SK-N-SH treated with all-trans-retinoic acid at 6 μM for 48 hours (cell line): Measurements from ENCODE around the gene PHRF1.

Experiments
- ATAC-seq: fragments of 200-7000 bp; cut with Tn5 transposase; 3 replicates; pipeline ENCODE4 v1.9.1; 2020; ENCODE audit warnings: mild to moderate bottlenecking, moderate library complexity
- ARNTL ChIP-seq: fragments of 450-650 bp; formaldehyde crosslinking; IDR thresholded peaks from 2 replicates; pipeline ENCODE4 v1.5.0; 2020; ENCODE audit warnings: low read depth, mild to moderate bottlenecking, moderate library complexity, borderline replicate concordance
- BACH2 ChIP-seq: fragments of 250-450 bp; sonication (Bioruptor Pico); IDR thresholded peaks from 2 replicates; pipeline ENCODE4 v1.9.0; 2021; ENCODE audit warnings: mild to moderate bottlenecking, borderline replicate concordance
- CSDC2 ChIP-seq: fragments of 250-450 bp; sonication (Bioruptor Pico); IDR thresholded peaks from 2 replicates; pipeline ENCODE4 v1.5.0; 2020; ENCODE audit warnings: mild to moderate bottlenecking, moderate library complexity
- GLIS3 ChIP-seq: fragments of 250-450 bp; sonication (Bioruptor Pico); IDR thresholded peaks from 2 replicates; pipeline ENCODE4 v1.5.0; 2020; ENCODE audit warnings: mild to moderate bottlenecking, moderate library complexity
- ISL1 ChIP-seq: fragments of 250-450 bp; sonication (Bioruptor Pico); IDR thresholded peaks from 2 replicates; pipeline ENCODE4 v2.1.2; 2022; ENCODE audit warnings: mild to moderate bottlenecking, moderate library complexity
- OSR1 ChIP-seq: fragments of 250-450 bp; sonication (Bioruptor Pico); IDR thresholded peaks from 2 replicates; pipeline ENCODE4 v1.8.0; 2022; ENCODE audit warnings: moderate library complexity, mild to moderate bottlenecking, inconsistent platforms
- POU6F1 ChIP-seq: fragments of 250-450 bp; sonication (Bioruptor Pico); IDR thresholded peaks from 2 replicates; pipeline ENCODE4 v1.8.0; 2021; ENCODE audit warnings: low read depth, mild to moderate bottlenecking, moderate library complexity, borderline replicate concordance
- PPARA ChIP-seq: fragments of 250-450 bp; sonication (Bioruptor Pico); IDR thresholded peaks from 2 replicates; pipeline ENCODE4 v1.5.0; 2020; ENCODE audit warnings: mild to moderate bottlenecking, borderline replicate concordance
- RARB ChIP-seq: fragments of 250-450 bp; sonication (Bioruptor Pico); IDR thresholded peaks from 2 replicates; pipeline ENCODE4 v1.8.0; 2021; ENCODE audit warnings: mild to moderate bottlenecking, moderate library complexity
- TCF4 ChIP-seq: fragments of 250-450 bp; sonication (Bioruptor Pico); IDR thresholded peaks from 2 replicates; pipeline ENCODE4 v1.8.0; 2021; ENCODE audit warnings: mild to moderate bottlenecking, moderate library complexity, borderline replicate concordance
- TOX ChIP-seq: fragments of 250-450 bp; sonication (Bioruptor Pico); IDR thresholded peaks from 2 replicates; pipeline ENCODE4 v1.8.0; 2021; ENCODE audit warnings: mild to moderate bottlenecking, moderate library complexity, borderline replicate concordance
- ZC3H10 ChIP-seq: fragments of 250-450 bp; sonication (Bioruptor Pico); IDR thresholded peaks from 2 replicates; pipeline ENCODE4 v1.5.1; 2021; ENCODE audit warnings: mild to moderate bottlenecking, moderate library complexity
- ZFP3 ChIP-seq: fragments of 250-450 bp; sonication (Bioruptor Pico); IDR thresholded peaks from 2 replicates; pipeline ENCODE4 v1.5.0; 2020; ENCODE audit warnings: mild to moderate bottlenecking, moderate library complexity
- ZNF565 ChIP-seq: fragments of 450-650 bp; formaldehyde crosslinking; conservative IDR thresholded peaks from 2 replicates; pipeline ENCODE4 v1.5.0; 2020; ENCODE audit warnings: low read depth, mild to moderate bottlenecking, moderate library complexity
- ZNF70 ChIP-seq: fragments of 450-650 bp; formaldehyde crosslinking; IDR thresholded peaks from 2 replicates; pipeline ENCODE4 v1.5.0; 2020; ENCODE audit warnings: mild to moderate bottlenecking, moderate library complexity
- ZNF8 ChIP-seq: fragments of 450-650 bp; formaldehyde crosslinking; IDR thresholded peaks from 2 replicates; pipeline ENCODE4 v1.5.0; 2020; ENCODE audit warnings: mild to moderate bottlenecking, moderate library complexity
- TF ChIP-seq, protein P1 (sequence below): fragments of 250-450 bp; sonication (Bioruptor Pico); IDR thresholded peaks from 2 replicates; pipeline ENCODE4 v1.5.0; 2020; ENCODE audit warnings: mild to moderate bottlenecking, moderate library complexity
- TF ChIP-seq, protein P2 (sequence below): fragments of 250-450 bp; sonication (Bioruptor Pico); IDR thresholded peaks from 2 replicates; pipeline ENCODE4 v1.5.1; 2021; ENCODE audit warnings: mild to moderate bottlenecking, moderate library complexity

Gene PHRF1

GRCh38 chr11:587978-588380 lies 11.7 kb downstream of the PHRF1 start:
- ATAC-seq: peak; percentile 54
- TF ChIP-seq, protein P1, sequence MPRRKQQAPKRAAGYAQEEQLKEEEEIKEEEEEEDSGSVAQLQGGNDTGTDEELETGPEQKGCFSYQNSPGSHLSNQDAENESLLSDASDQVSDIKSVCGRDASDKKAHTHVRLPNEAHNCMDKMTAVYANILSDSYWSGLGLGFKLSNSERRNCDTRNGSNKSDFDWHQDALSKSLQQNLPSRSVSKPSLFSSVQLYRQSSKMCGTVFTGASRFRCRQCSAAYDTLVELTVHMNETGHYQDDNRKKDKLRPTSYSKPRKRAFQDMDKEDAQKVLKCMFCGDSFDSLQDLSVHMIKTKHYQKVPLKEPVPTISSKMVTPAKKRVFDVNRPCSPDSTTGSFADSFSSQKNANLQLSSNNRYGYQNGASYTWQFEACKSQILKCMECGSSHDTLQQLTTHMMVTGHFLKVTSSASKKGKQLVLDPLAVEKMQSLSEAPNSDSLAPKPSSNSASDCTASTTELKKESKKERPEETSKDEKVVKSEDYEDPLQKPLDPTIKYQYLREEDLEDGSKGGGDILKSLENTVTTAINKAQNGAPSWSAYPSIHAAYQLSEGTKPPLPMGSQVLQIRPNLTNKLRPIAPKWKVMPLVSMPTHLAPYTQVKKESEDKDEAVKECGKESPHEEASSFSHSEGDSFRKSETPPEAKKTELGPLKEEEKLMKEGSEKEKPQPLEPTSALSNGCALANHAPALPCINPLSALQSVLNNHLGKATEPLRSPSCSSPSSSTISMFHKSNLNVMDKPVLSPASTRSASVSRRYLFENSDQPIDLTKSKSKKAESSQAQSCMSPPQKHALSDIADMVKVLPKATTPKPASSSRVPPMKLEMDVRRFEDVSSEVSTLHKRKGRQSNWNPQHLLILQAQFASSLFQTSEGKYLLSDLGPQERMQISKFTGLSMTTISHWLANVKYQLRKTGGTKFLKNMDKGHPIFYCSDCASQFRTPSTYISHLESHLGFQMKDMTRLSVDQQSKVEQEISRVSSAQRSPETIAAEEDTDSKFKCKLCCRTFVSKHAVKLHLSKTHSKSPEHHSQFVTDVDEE (CRISPR knock-in tag): no peak
- no peak for TF ChIP-seq OSR1 (CRISPR knock-in tag)
- TF ChIP-seq POU6F1 (CRISPR knock-in tag): no peak

GRCh38 chr11:589798-590197 lies 13.5 kb downstream of the PHRF1 start:
- no peak for TF ChIP-seq ISL1
- TF ChIP-seq, protein P2, sequence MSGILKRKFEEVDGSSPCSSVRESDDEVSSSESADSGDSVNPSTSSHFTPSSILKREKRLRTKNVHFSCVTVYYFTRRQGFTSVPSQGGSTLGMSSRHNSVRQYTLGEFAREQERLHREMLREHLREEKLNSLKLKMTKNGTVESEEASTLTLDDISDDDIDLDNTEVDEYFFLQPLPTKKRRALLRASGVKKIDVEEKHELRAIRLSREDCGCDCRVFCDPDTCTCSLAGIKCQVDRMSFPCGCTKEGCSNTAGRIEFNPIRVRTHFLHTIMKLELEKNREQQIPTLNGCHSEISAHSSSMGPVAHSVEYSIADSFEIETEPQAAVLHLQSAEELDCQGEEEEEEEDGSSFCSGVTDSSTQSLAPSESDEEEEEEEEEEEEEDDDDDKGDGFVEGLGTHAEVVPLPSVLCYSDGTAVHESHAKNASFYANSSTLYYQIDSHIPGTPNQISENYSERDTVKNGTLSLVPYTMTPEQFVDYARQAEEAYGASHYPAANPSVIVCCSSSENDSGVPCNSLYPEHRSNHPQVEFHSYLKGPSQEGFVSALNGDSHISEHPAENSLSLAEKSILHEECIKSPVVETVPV (CRISPR knock-in tag): no peak
- no peak for TF ChIP-seq ZFP3 (CRISPR knock-in tag)
- no peak for TF ChIP-seq ZNF565
- no peak for TF ChIP-seq ZNF8 (CRISPR knock-in tag)
- no peak for TF ChIP-seq OSR1 (CRISPR knock-in tag)
- TF ChIP-seq ZNF70 (CRISPR knock-in tag): no peak
- TF ChIP-seq POU6F1 (CRISPR knock-in tag): no peak
- no peak for TF ChIP-seq TCF4 (CRISPR knock-in tag)
- no peak for TF ChIP-seq CSDC2 (CRISPR knock-in tag)
- TF ChIP-seq ZC3H10 (CRISPR knock-in tag): no peak
- no peak for TF ChIP-seq BACH2 (CRISPR knock-in tag)
- TF ChIP-seq PPARA (CRISPR knock-in tag): no peak
- TF ChIP-seq, protein P1 (CRISPR knock-in tag): no peak
- no peak for TF ChIP-seq GLIS3 (CRISPR knock-in tag)
- no peak for TF ChIP-seq RARB (CRISPR knock-in tag)
- TF ChIP-seq, all 23 proteins: peak for 0
- ATAC-seq: no peak

DNA sequence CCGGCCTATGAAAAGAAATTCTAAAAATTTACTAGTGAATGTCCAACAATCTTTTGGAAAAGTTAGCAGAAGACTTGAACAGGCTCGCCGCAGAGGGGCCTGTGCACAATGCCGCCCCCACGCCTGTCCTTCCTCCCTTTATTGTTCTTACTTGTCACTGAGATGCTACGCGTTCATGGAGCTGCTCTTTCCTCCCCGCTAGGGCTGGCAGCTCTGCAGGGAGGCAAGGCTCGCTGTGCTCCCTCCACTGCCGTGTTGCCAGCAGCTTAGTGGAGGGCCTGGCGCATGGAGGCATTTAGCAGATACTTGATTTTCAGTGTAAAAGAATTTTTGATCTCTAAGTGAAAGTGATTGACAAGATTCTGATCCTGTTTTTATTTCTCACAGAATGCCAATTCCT lies 14.7 kb downstream of the PHRF1 start:
- TF ChIP-seq, protein P2 (CRISPR knock-in tag): no peak
- TF ChIP-seq GLIS3 (CRISPR knock-in tag): no peak
- no peak for TF ChIP-seq TCF4 (CRISPR knock-in tag)
- no peak for TF ChIP-seq TOX (CRISPR knock-in tag)
- TF ChIP-seq ZNF8 (CRISPR knock-in tag): no peak
- no peak for TF ChIP-seq ARNTL
- no peak for TF ChIP-seq ZNF565
- no peak for TF ChIP-seq ZC3H10 (CRISPR knock-in tag)
- no peak for ATAC-seq
